CD4-positive, alpha-beta T cell (primary cell): Measurements from ENCODE around the gene SH3TC2. TPM values are rescaled to one million over a fixed set of nuclear protein-coding genes. Genes with fewer than 3 reads are reported as not detected.

Experiments used
- ATAC-seq: fragments of 200-7000 bp; cut with Tn5 transposase; one replicate; pipeline ENCODE4 v1.10.0; 2022; ENCODE audit warnings: mild to moderate bottlenecking; ENCODE audit not compliant: poor library complexity
- CTCF ChIA-PET: fragments of 350-600 bp; sonication (Branson Sonifier 250); formaldehyde crosslinking; loops from one replicate; lab custom pipeline; 2021; ENCODE audit warnings: antibody characterized with exemption, inconsistent platforms; lab: Charles Lee
- POLR2A ChIA-PET: fragments of 350-600 bp; sonication (Branson Sonifier 250); formaldehyde crosslinking; loops from one replicate; lab custom pipeline; 2021; ENCODE audit warnings: antibody characterized with exemption, inconsistent platforms; lab: Charles Lee
- DNase-seq, 14 experiments: peaks; one replicate each; pipeline ENCODE4 v3.0.0-alpha.2; 2013 to 2020; ENCODE audit warnings: mixed read lengths in 2 of 14
- H3K27ac ChIP-seq, 2 donors: one replicate each; pipeline versions ENCODE4 v1.5.1 to v1.7.0; 2013; ENCODE audit warnings: low read length in 2 of 2, low read depth in 1 of 2, mild to moderate bottlenecking in 1 of 2
- H3K27me3 ChIP-seq, 2 experiments: 1 replicate in 1 of 2; 2 replicates in 1 of 2; pipeline versions ENCODE4 v1.6.1 to v1.7.0; 2013; ENCODE audit warnings: low read length in 2 of 2, control low read depth in 1 of 2, mild to moderate bottlenecking in 1 of 2, moderate library complexity in 1 of 2; ENCODE audit not compliant: insufficient read depth in 2 of 2, control insufficient read depth in 1 of 2
- H3K36me3 ChIP-seq: one replicate; pipeline ENCODE4 v1.6.1; 2013; ENCODE audit warnings: low read length, control low read depth; ENCODE audit not compliant: insufficient read depth
- H3K4me1 ChIP-seq: one replicate; pipeline ENCODE4 v1.6.1; 2013; ENCODE audit warnings: low read length, control low read depth; ENCODE audit not compliant: insufficient read depth
- H3K4me3 ChIP-seq: one replicate; pipeline ENCODE4 v1.5.1; 2013; ENCODE audit warnings: mild to moderate bottlenecking, low read length, moderate library complexity
- H3K9me3 ChIP-seq, 2 experiments: 1 replicate in 1 of 2; 2 replicates in 1 of 2; pipeline versions ENCODE4 v1.6.1 to v1.7.0; 2013; ENCODE audit warnings: low read length in 2 of 2, mild to moderate bottlenecking in 2 of 2, control low read depth in 1 of 2, moderate library complexity in 1 of 2; ENCODE audit not compliant: control insufficient read depth in 1 of 2, insufficient read depth in 1 of 2
- H3K27ac Mint-ChIP-seq: one replicate; pipeline ENCODE4 v1.8.0; 2020; ENCODE audit warnings: mixed read lengths
- H3K27me3 Mint-ChIP-seq: one replicate; pipeline ENCODE4 v1.8.0; 2021; ENCODE audit warnings: mixed read lengths
- H3K36me3 Mint-ChIP-seq: one replicate; pipeline ENCODE4 v1.8.0; 2021; ENCODE audit warnings: low read depth, mixed read lengths
- H3K4me1 Mint-ChIP-seq: one replicate; pipeline ENCODE4 v1.8.0; 2021; ENCODE audit warnings: low read depth, mixed read lengths
- H3K4me3 Mint-ChIP-seq: one replicate; pipeline ENCODE4 v1.8.0; 2020; ENCODE audit warnings: mild to moderate bottlenecking, mixed read lengths
- H3K9me3 Mint-ChIP-seq: one replicate; pipeline ENCODE4 v1.8.0; 2020; ENCODE audit warnings: mixed read lengths
- CTCF ChIP-seq: fragments of 200-600 bp; IDR thresholded peaks from one replicate; pipeline ENCODE4 v1.8.0; 2022; ENCODE audit warnings: antibody characterized with exemption, mild to moderate bottlenecking
- intact Hi-C, 2 experiments: fragments of 100-400 bp; cut with DNase I in 1 of 2; cut with micrococcal nuclease in 1 of 2; formaldehyde crosslinking; loops; one replicate each; pipeline versions ENCODE4 v1.15.1 to v1.9.0; 2023 to 2025; cut with DNase I, micrococcal nuclease
- total RNA-seq, 174 experiments: library from RNA in 2 of 174; stranded (reverse) in 2 of 174; gene quantifications; one replicate each; pipeline ENCODE4 v1.2.3 and lab custom pipeline; 2021 to 2026

The SH3TC2 gene
- total RNA-seq, 2 experiments from 2014 or later, result not detected

DNA sequence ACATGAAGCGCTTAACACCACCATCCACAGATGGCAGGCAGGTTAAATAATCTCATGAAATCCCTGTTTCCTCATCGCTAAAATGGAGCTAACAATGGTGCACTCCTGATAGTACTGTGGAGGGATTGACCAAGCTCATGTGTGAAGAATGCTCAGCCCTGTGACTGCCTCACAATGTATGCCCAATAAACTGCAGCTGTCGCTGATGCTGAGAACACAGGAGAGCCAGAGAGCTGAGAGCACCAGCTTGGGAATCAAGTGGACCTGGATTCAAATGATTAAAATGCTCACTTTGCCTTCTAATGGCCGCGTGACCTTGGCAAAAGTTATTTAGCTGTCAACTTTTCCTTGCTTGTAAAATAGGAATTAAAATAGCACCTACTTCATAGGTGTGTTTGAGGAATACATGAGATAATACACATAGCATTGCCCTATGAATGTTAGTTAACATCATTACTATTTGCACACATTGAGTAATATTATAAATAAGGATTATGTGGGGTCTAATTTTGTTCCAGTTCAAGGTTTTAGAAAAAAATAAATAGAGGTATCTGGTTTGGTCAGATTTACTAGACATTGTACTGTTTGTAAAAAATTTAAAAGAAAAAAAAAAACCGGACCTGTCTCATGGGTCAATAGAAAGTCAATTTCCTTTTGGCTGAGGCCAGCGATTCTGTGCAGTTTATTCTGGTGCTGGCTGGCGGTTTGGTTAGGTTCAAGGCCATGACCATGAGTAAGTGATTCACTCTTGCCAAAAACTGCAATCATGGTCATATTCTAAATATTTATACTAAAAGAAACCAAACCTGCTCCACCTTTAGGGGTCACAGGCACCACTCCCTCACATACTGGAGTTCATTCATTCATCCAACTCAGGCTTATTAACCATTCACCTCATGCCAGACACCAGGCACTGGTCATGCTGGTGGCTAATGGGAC, 101.3 kb downstream of the SH3TC2 start:
- Histone ChIP-seq H3K4me1 (peaks cover 2% of the 10 kb centered on the region), H3K36me3 (no peaks in the 10 kb centered on the region), H3K27me3 (no peaks in the 10 kb centered on the region), H3K27ac (no peak overlapping the region), H3K4me3 (no peak overlapping the region), H3K9me3 (no peaks in the 10 kb centered on the region)
- intact Hi-C loops, result no loop called here
- Mint-ChIP-seq H3K27ac (no peak overlapping the region), H3K4me3 (no peak overlapping the region), H3K36me3 (no peaks in the 10 kb centered on the region), H3K27me3 (no peaks in the 10 kb centered on the region), H3K9me3 (no peaks in the 10 kb centered on the region), H3K4me1 (no peaks in the 10 kb centered on the region)
- ChIA-PET POLR2A (no interaction called here), CTCF (no interaction called here)
- TF ChIP-seq CTCF, result no peak
- ATAC-seq (no peak), DNase-seq (no peak)

DNA sequence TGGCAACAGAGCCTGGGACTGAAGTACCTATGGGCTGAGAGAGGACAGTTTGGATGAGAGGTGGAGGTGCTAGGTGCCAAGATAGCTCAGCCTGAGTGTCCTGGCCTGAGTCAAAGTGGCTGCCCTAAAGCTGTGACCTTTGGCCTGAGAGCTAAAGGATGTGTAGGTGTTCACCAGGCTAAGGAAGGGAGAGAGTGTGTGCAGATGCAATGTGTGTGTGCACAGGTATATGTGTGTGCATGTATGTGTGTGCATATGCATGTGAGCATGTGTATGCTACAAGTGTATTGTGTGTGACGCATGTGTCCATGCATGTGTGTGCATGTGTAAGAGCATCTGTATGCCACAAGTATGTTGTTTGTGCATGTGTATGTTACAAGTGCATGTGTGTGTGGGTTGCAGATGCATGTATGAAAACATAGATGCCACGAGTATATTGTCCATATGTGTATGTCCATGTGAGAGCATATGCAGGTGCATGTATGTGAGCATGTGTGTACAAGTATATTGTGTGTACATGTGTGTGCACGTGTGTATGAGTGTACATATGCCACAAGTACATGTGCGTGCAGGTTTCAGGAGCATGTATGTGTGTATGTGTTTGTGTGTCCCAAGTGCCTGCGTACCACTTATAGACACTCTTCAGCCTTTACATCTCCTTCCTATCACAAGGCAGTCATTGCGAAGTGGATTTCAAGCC, 102.6 kb downstream of the SH3TC2 start:
- ChIA-PET CTCF (interaction anchor here (0.9 kb wide), 1 partner anchor 152 kb away, joined by 4 read pairs; no protein-coding TSS in a partner anchor), POLR2A (no interaction called here)
- Histone ChIP-seq H3K27ac (no peak overlapping the region), H3K4me1 (peaks cover 2% of the 10 kb centered on the region), H3K27me3 (no peaks in the 10 kb centered on the region), H3K9me3 (no peaks in the 10 kb centered on the region), H3K36me3 (no peaks in the 10 kb centered on the region), H3K4me3 (no peak overlapping the region)
- TF ChIP-seq CTCF, result no peak
- Mint-ChIP-seq H3K27me3 (no peaks in the 10 kb centered on the region), H3K9me3 (no peaks in the 10 kb centered on the region), H3K36me3 (no peaks in the 10 kb centered on the region), H3K27ac (no peak overlapping the region), H3K4me3 (no peak overlapping the region), H3K4me1 (no peaks in the 10 kb centered on the region)
- DNase-seq (no peak), ATAC-seq (no peak)
- intact Hi-C loops, result no loop called here

GRCh38 chr5:148957591-148958202, 105.2 kb downstream of the SH3TC2 start:
- H3K4me3 ChIP-seq, result no peak overlapping the region
- Mint-ChIP-seq H3K27me3 (no peaks in the 10 kb centered on the region), H3K9me3 (no peaks in the 10 kb centered on the region), H3K27ac (no peak overlapping the region), H3K36me3 (no peaks in the 10 kb centered on the region), H3K4me3 (no peak overlapping the region), H3K4me1 (no peaks in the 10 kb centered on the region)
- ChIA-PET CTCF (interaction anchor here (0.6 to 1.1 kb wide), 5 partner anchors 113 to 225 kb away, joined by 3 to 7 read pairs (median 4); no protein-coding TSS in a partner anchor), POLR2A (no interaction called here)
- H3K27me3 ChIP-seq, result no peaks in the 10 kb centered on the region
- H3K9me3 ChIP-seq, result no peaks in the 10 kb centered on the region
- DNase-seq (peak in 13 of 14 experiments; percentile 6 to 63 (median 25)), ATAC-seq (no peak)
- H3K27ac ChIP-seq, result no peak overlapping the region
- TF ChIP-seq CTCF, result peak; percentile 72
- no peaks in the 10 kb centered on the region for H3K4me1 ChIP-seq
- intact Hi-C loops, result loop anchor here in 1 of 2 experiments (2.0 to 10.0 kb wide), 4 partner anchors 113 to 225 kb away; no protein-coding TSS in a partner anchor
- no peaks in the 10 kb centered on the region for H3K36me3 ChIP-seq
